ENCODE results near the gene RHCG.

Gene RHCG

GRCh38 chr15:89426500-89426899 is 69.9 kb downstream of the RHCG start:
- Histone ChIP-seq H3K4me3 (no peak overlapping the region), H3K27ac (no peak overlapping the region)

GRCh38 chr15:89423981-89424380 is 72.4 kb downstream of the RHCG start:
- Histone ChIP-seq H3K27ac (no peak overlapping the region), H3K4me3 (no peak overlapping the region)

Measured in skin epidermis (tissue), 12 donors.